GM23338 (cell line): ENCODE data around the gene ENTPD1. TPM values are rescaled to one million over a fixed set of nuclear protein-coding genes. Genes with fewer than 3 reads are reported as not detected.
"Not testable (repeated sequence)": the region's sequence is repeated elsewhere in the genome, so short reads cannot be mapped to it uniquely, and the experiment has no call there.

Experiments
- ATAC-seq: fragments of 200-7000 bp; cut with Tn5 transposase; 3 replicates; pipeline ENCODE4 v1.9.1; 2020
- DNase-seq: peaks from one replicate; pipeline ENCODE4 v3.0.0-alpha.2; 2015; ENCODE audit warnings: low spot score
- H2AFZ ChIP-seq: fragments of 200-600 bp; sonication (generic); 2 replicates; pipeline ENCODE4 v1.8.0; 2016; ENCODE audit warnings: antibody characterized with exemption, mild to moderate bottlenecking, moderate library complexity
- H3F3A ChIP-seq: fragments of 200-600 bp; sonication (generic); replicated peaks from 2 replicates; pipeline ENCODE4 v1.8.0; 2017; ENCODE audit warnings: antibody characterized with exemption, mixed run types, low read depth
- H3K27ac ChIP-seq: fragments of 200-600 bp; sonication (generic); 2 replicates; pipeline ENCODE4 v1.6.1; 2016; ENCODE audit warnings: low read depth
- H3K27me3 ChIP-seq: fragments of 200-600 bp; sonication (generic); 2 replicates; pipeline ENCODE4 v1.8.0; 2016; ENCODE audit warnings: mild to moderate bottlenecking, mixed run types, moderate library complexity; ENCODE audit not compliant: insufficient read depth
- H3K36me3 ChIP-seq: fragments of 200-600 bp; sonication (generic); 2 replicates; pipeline ENCODE4 v1.8.0; 2016; ENCODE audit warnings: mild to moderate bottlenecking; ENCODE audit not compliant: insufficient read depth
- H3K4me1 ChIP-seq: fragments of 200-600 bp; sonication (generic); 2 replicates; pipeline ENCODE4 v1.8.0; 2016; ENCODE audit warnings: mild to moderate bottlenecking, moderate library complexity; ENCODE audit not compliant: insufficient read depth
- H3K4me2 ChIP-seq: fragments of 200-600 bp; sonication (generic); 2 replicates; pipeline ENCODE4 v1.7.1; 2017; ENCODE audit warnings: mixed run types
- H3K4me3 ChIP-seq: fragments of 200-600 bp; sonication (generic); 2 replicates; pipeline ENCODE4 v1.6.1; 2016; ENCODE audit warnings: mixed run types
- H3K79me2 ChIP-seq: fragments of 200-600 bp; sonication (generic); replicated peaks from 2 replicates; pipeline ENCODE4 v1.8.0; 2017; ENCODE audit warnings: mild to moderate bottlenecking; ENCODE audit not compliant: insufficient read depth
- H3K9me2 ChIP-seq: fragments of 200-600 bp; sonication (generic); 2 replicates; pipeline ENCODE4 v1.8.0; 2017; ENCODE audit not compliant: insufficient read depth
- H4K20me1 ChIP-seq: fragments of 200-600 bp; sonication (generic); replicated peaks from 2 replicates; pipeline ENCODE4 v1.8.0; 2017; ENCODE audit warnings: mild to moderate bottlenecking; ENCODE audit not compliant: insufficient read depth
- H3K27ac Mint-ChIP-seq: 2 replicates; pipeline ENCODE4 v1.8.0; 2020; ENCODE audit warnings: inconsistent platforms, mild to moderate bottlenecking, moderate library complexity, mixed read lengths
- H3K27me3 Mint-ChIP-seq: 3 replicates; pipeline ENCODE4 v1.8.0; 2022; ENCODE audit warnings: low read depth, mild to moderate bottlenecking, moderate library complexity, mixed read lengths, inconsistent platforms; ENCODE audit not compliant: insufficient read depth, poor library complexity
- H3K36me3 Mint-ChIP-seq: 3 replicates; pipeline ENCODE4 v1.8.0; 2021; ENCODE audit warnings: low read depth, mild to moderate bottlenecking, inconsistent platforms, moderate library complexity, mixed read lengths
- H3K4me1 Mint-ChIP-seq: 3 replicates; pipeline ENCODE4 v1.8.0; 2020; ENCODE audit warnings: mild to moderate bottlenecking, inconsistent platforms, mixed read lengths
- H3K4me3 Mint-ChIP-seq: 3 replicates; pipeline ENCODE4 v1.8.0; 2021; ENCODE audit warnings: moderate library complexity, mild to moderate bottlenecking, inconsistent platforms, mixed read lengths
- H3K9me3 Mint-ChIP-seq: 3 replicates; pipeline ENCODE4 v1.8.0; 2020; ENCODE audit warnings: moderate library complexity, mild to moderate bottlenecking, inconsistent platforms, mixed read lengths
- CREB1 ChIP-seq: fragments of 250-450 bp; sonication (Bioruptor Pico); IDR thresholded peaks from 2 replicates; pipeline ENCODE4 v1.5.0; 2020; ENCODE audit warnings: low read depth, mild to moderate bottlenecking, moderate library complexity
- EZH2 ChIP-seq: fragments of 200-600 bp; sonication (generic); IDR thresholded peaks from one replicate; pipeline ENCODE4 v1.8.0; 2017; ENCODE audit warnings: antibody characterized with exemption, mild to moderate bottlenecking, low read depth; ENCODE audit not compliant: unreplicated experiment
- EZH2phosphoT487 ChIP-seq: fragments of 200-600 bp; sonication (generic); IDR thresholded peaks from one replicate; pipeline ENCODE4 v1.8.1; 2018; ENCODE audit warnings: antibody characterized with exemption; ENCODE audit not compliant: unreplicated experiment
- NANOG ChIP-seq: IDR thresholded peaks from 2 replicates; pipeline ENCODE4 v1.6.1; 2016; ENCODE audit warnings: antibody characterized with exemption, borderline replicate concordance
- ZNF114 ChIP-seq: fragments of 250-450 bp; sonication (Bioruptor Pico); IDR thresholded peaks from 2 replicates; pipeline ENCODE4 v1.5.0; 2020; ENCODE audit warnings: mild to moderate bottlenecking, moderate library complexity
- ZNF462 ChIP-seq: fragments of 250-450 bp; sonication (Bioruptor Pico); IDR thresholded peaks from 2 replicates; pipeline ENCODE4 v1.5.0; 2020; ENCODE audit warnings: mild to moderate bottlenecking, moderate library complexity
- polyA plus RNA-seq: library from polyadenylated mRNA; unstranded; fragments of >200 nt; fragmentation: Nextera tagmentation; extraction: Ambion mirVana; gene quantifications from 2 replicates; pipeline ENCODE4 v1.2.1, GENCODE V29; 2016
- total RNA-seq: library from RNA; depleted of rRNA; stranded (reverse); fragments of >200 nt; shearing (Covaris generic); gene quantifications from 2 replicates; pipeline ENCODE4 v1.2.3, GENCODE V29; 2014

Gene ENTPD1
- total and polyA plus RNA-seq, 2 experiments from 2014 or later, result 2.3 to 3.6 TPM

GRCh38 chr10:95796504-95796903, 40.5 kb downstream of the ENTPD1 start:
- H3K4me1 Mint-ChIP-seq, result peaks cover 4% of the 10 kb centered on the region
- no peaks in the 10 kb centered on the region for H3K36me3 ChIP-seq
- no peak overlapping the region for H3K4me3 ChIP-seq
- no peak overlapping the region for H3K27ac ChIP-seq
- no peak overlapping the region for H3K4me2 ChIP-seq
- no peaks in the 10 kb centered on the region for H3K79me2 ChIP-seq
- peaks cover 15% of the 10 kb centered on the region for H3K36me3 Mint-ChIP-seq
- no peaks in the 10 kb centered on the region for H3F3A ChIP-seq
- H2AFZ ChIP-seq, result no peak overlapping the region
- H4K20me1 ChIP-seq, result no peaks in the 10 kb centered on the region
- H3K27me3 ChIP-seq, result no peaks in the 10 kb centered on the region
- H3K9me2 ChIP-seq, result peaks cover 7% of the 10 kb centered on the region; the same call in 1 of the 2 replicates
- H3K4me1 ChIP-seq, result no peaks in the 10 kb centered on the region
- peaks cover 1% of the 10 kb centered on the region for H3K27me3 Mint-ChIP-seq
- no peak for TF ChIP-seq EZH2
- TF ChIP-seq NANOG, result no peak
- no peak for TF ChIP-seq ZNF114 (CRISPR knock-in tag)
- TF ChIP-seq CREB1 (CRISPR knock-in tag), result no peak
- TF ChIP-seq ZNF462 (CRISPR knock-in tag), result no peak
- ATAC-seq (no peak), DNase-seq (no peak)
- H3K9me3 Mint-ChIP-seq, result peaks cover 24% of the 10 kb centered on the region
- H3K27ac Mint-ChIP-seq, result no peak overlapping the region
- no peak overlapping the region for H3K4me3 Mint-ChIP-seq

GRCh38 chr10:95798096-95798855, 42.3 kb downstream of the ENTPD1 start:
- no peaks in the 10 kb centered on the region for H3K79me2 ChIP-seq
- Mint-ChIP-seq H3K27ac (no peak overlapping the region), H3K4me3 (no peak overlapping the region)

GRCh38 chr10:95800286-95800685, 44.3 kb downstream of the ENTPD1 start:
- not testable (repeated sequence) for H2AFZ ChIP-seq, H3K79me2 ChIP-seq, H3K27ac ChIP-seq, H3K4me1 ChIP-seq, H3K4me2 ChIP-seq, H3K36me3 ChIP-seq, H3K4me3 Mint-ChIP-seq, ATAC-seq, H3K4me3 ChIP-seq, H3K4me1 Mint-ChIP-seq, H3K27me3 ChIP-seq, H3F3A ChIP-seq, H4K20me1 ChIP-seq, H3K27me3 Mint-ChIP-seq
- peak overlapping the region; percentile 6; the same call in 1 of the 2 replicates for H3K27ac Mint-ChIP-seq
- H3K9me3 Mint-ChIP-seq, result peaks cover 57% of the 10 kb centered on the region
- peaks cover 35% of the 10 kb centered on the region for H3K36me3 Mint-ChIP-seq
- peak; percentile 18 for DNase-seq
- H3K9me2 ChIP-seq, result peaks cover 14% of the 10 kb centered on the region; the same call in 1 of the 2 replicates

More at GRCh38 chr10:95798096-95798855, 42.3 kb downstream of the ENTPD1 start:
- DNase-seq (no peak), ATAC-seq (no peak)
- TF ChIP-seq EZH2phosphoT487, result no peak
- H3K4me3 ChIP-seq, result no peak overlapping the region
- no peak overlapping the region for H3K4me2 ChIP-seq
- peaks cover 1% of the 10 kb centered on the region for H3K27me3 Mint-ChIP-seq
- H2AFZ ChIP-seq, result no peak overlapping the region
- H3K27ac ChIP-seq, result no peak overlapping the region
- no peaks in the 10 kb centered on the region for H3F3A ChIP-seq
- H3K27me3 ChIP-seq, result no peaks in the 10 kb centered on the region
- 0 out of 2 replicates have a peak, but pooled peaks cover 6% of the 10 kb centered on the region for H3K36me3 ChIP-seq
- H3K9me2 ChIP-seq, result peaks cover 14% of the 10 kb centered on the region; the same call in 1 of the 2 replicates
- peaks cover 4% of the 10 kb centered on the region for H3K4me1 Mint-ChIP-seq
- peaks cover 41% of the 10 kb centered on the region for H3K9me3 Mint-ChIP-seq
- H3K4me1 ChIP-seq, result no peaks in the 10 kb centered on the region
- peaks cover 30% of the 10 kb centered on the region for H3K36me3 Mint-ChIP-seq
- H4K20me1 ChIP-seq, result no peaks in the 10 kb centered on the region
